ENCODE measurements around the gene DLGAP1.

Gene DLGAP1

GRCh38 chr18:3798032-3798431, 657.1 kb downstream of the DLGAP1 start:
- no peak for DNase-seq

- DNase-seq, result no peak
These were observed 658.7 kb downstream of the DLGAP1 start for GRCh38 chr18:3796434-3796833.

- DNase-seq, result no peak
These were observed 660.4 kb downstream of the DLGAP1 start for GRCh38 chr18:3794537-3795348.

- DNase-seq, result no peak
These were observed 661.6 kb downstream of the DLGAP1 start for GRCh38 chr18:3793545-3793944.

GRCh38 chr18:3793111-3793510, 662.0 kb downstream of the DLGAP1 start:
- no peak for DNase-seq

GRCh38 chr18:3792711-3793110, 662.4 kb downstream of the DLGAP1 start:
- no peak for DNase-seq

GRCh38 chr18:3791238-3791637, 663.9 kb downstream of the DLGAP1 start:
- DNase-seq, result no peak

GRCh38 chr18:3790703-3791102, 664.4 kb downstream of the DLGAP1 start:
- no peak for DNase-seq

GRCh38 chr18:3789525-3789924, 665.6 kb downstream of the DLGAP1 start:
- no peak for DNase-seq

GRCh38 chr18:3784949-3785348, 670.2 kb downstream of the DLGAP1 start:
- DNase-seq, result no peak

GRCh38 chr18:3782901-3783300, 672.2 kb downstream of the DLGAP1 start:
- DNase-seq, result no peak

GRCh38 chr18:3777719-3778118, 677.4 kb downstream of the DLGAP1 start:
- no peak for DNase-seq

- DNase-seq, result no peak
These were observed 678.0 kb downstream of the DLGAP1 start for GRCh38 chr18:3777122-3777521.

- DNase-seq, result no peak
These were observed 679.1 kb downstream of the DLGAP1 start for GRCh38 chr18:3775996-3776395.

- no peak for DNase-seq
These were observed 681.8 kb downstream of the DLGAP1 start for GRCh38 chr18:3773303-3773702.

GRCh38 chr18:3771121-3771971, 683.8 kb downstream of the DLGAP1 start:
- no peak for DNase-seq

- no peak for DNase-seq
These were observed 693.8 kb downstream of the DLGAP1 start for GRCh38 chr18:3761266-3761665.

- no peak for DNase-seq
These were observed 694.4 kb downstream of the DLGAP1 start for GRCh38 chr18:3760741-3761140.

- no peak for DNase-seq
These were observed 696.0 kb downstream of the DLGAP1 start for GRCh38 chr18:3759099-3759498.

GRCh38 chr18:3758531-3758930, 696.6 kb downstream of the DLGAP1 start:
- no peak for DNase-seq

GRCh38 chr18:3757361-3757760, 697.7 kb downstream of the DLGAP1 start:
- DNase-seq, result no peak

GRCh38 chr18:3753106-3753505, 702.0 kb downstream of the DLGAP1 start:
- DNase-seq, result no peak

GRCh38 chr18:3748086-3748485, 707.0 kb downstream of the DLGAP1 start:
- DNase-seq, result no peak
